ENCODE measurements around the gene PPFIBP1. TPM values are rescaled to one million over a fixed set of nuclear protein-coding genes. Genes with fewer than 3 reads are reported as not detected.
"Not testable (repeated sequence)": the region's sequence is repeated elsewhere in the genome, so short reads cannot be mapped to it uniquely, and the experiment has no call there.

Gene PPFIBP1
- total RNA-seq, 1 donor from 2014 or later: 108 TPM

DNA sequence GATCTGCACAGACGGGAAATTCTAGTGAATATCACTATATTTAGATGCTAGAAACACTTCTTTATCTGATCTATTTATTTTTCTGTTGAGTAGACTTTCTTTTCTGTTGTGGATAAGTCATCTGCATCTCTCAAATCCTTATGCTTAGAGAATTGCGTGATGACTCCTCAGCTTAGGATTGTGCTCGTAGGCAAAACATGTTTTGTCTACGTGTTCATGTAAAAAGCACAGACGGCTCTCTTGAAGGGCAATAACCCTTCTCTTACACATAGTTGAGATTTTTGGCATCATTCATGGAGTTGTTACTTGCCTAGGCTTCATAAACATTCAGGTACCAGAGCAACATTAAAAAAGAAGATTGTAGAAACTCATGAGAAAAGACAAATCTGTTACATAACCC, 18.6 kb downstream of the PPFIBP1 start:
- no peak for DNase-seq

- not testable (repeated sequence) for DNase-seq
Measured at GRCh38 chr12:27544858-27545257, 20.9 kb downstream of the PPFIBP1 start.

DNA sequence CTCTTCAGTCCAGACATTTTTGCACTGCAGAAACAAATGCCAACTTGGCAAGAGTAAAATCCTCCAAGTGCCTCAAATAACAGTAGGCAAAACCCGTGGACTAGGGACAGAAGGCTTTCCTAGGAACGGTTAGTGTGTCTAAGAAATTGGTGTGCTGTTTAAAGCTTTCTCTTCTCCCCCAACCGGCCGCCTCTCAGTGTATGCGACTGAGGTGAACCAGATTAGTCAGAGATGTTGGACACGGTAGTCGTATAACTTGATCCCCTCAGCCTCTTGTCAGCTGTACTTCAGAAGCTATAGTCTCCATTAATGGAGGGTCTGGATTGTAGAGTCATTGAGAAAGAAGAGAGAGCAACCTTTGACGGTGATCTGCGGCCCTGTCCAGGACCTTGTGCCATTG, 21.7 kb downstream of the PPFIBP1 start:
- no peak for DNase-seq

- DNase-seq: no peak
Measured at GRCh38 chr12:27547592-27547991, 23.6 kb downstream of the PPFIBP1 start.

DNA sequence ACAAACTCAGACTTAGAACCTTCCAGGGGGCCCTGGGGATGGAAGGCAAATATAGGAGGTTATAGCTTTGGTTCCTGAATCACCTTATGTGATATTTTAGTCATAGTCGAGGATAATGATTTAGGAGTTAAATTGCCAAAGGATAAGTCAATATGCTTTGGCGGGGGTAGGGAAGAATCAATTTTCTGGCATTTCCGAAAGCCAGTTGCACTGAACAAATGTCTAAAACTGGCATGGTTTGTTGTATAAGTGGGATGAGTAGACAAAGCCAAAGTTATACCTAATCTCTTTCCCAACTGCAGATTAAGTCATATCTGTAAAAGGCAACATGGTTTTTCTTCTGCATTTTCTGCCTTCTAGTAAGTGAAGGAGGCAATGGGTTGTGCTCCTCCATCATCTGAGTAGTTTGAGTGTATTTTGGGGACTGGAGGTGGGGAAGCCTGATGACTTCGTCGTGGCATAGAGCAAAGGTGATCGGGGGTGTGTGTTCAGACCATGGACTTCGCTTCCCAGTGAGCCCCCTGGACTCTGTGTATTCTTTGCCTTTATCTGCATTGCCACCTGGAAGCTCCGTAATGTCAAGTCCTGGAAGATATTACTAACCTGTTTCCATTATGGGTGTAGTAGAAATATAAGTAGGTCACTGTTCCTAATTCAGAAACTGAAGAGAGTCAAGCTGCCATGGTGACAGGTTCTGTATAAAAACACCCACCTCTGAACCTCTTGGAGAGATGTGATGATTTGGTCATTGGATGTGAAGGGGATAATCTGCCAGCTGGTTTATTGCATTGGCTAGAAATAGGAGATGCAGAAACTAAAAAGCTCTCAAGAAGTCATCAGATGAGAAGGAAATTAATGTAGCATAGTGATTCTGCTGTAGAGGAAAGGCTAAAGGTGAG, 24.5 kb downstream of the PPFIBP1 start:
- no peak for DNase-seq

DNA sequence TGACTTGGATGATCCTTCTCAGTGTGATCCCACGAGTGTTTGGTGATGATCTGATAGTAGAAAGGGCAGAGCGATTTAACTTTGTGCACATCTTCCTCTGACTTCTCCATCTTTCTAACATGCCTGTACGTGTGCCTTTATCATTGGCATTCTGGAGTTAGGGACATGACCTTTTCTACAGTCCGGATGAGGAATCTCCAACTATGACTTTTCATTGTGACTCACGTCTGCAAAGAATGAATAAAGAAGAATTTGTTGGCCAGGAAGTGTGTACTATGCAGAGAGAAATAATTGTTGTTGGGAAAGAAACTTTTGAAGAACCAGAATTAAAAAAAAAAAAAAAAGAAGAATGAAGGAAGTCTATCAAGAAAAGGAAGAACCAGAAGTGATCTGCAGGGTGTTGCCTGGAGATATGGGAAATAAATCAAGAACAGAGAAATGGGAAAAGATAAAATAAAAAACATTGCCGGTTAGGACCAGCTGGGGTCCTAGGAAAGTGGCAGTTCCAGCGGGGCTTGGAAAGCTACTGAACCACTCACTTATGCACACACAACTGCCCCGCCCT, 25.3 kb downstream of the PPFIBP1 start:
- no peak for DNase-seq

DNA sequence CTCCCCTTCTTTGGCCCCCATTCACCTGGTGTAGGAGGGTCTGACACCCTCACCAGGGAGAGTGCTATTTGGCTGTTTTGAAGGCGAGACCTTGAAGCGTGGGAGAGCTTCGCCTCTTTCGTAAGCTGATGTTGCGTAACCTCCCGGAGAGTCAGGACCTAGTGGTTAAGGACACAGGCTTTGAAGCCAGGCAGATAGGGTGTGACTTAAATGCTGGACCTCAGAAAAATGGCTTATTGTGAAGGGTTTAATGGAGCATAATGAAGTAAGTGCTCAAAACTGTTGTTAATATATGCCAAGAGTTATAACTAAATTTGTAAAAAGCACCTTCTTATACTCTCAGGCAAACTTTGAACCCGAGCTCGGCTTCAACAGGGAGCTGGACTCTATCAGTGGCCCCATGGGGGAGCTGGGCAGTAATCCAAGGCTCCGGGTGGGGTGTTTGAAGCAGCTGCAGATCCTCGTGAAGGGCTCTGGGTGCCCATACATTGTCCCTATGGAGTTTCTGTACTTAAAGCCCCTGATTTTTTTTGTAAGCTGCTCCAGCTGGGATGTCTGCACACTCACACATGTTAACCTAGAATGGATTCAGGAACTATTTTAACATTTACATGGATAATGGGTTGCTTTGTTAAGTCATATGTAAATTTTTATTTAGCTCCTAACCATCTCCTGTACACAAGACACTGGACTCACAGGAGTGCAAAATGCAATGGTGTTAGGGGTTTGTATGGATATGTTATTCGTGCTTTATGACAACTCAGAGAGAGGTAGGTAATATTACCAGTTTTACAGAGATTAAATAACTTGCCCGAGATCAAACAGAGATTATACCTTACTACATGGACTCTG, 26.0 kb downstream of the PPFIBP1 start:
- DNase-seq: no peak

GRCh38 chr12:27550653-27550975, 26.6 kb downstream of the PPFIBP1 start:
- no peak for DNase-seq

- DNase-seq: no peak
Measured at GRCh38 chr12:27551172-27551840, 27.3 kb downstream of the PPFIBP1 start.

GRCh38 chr12:27552235-27552634, 28.2 kb downstream of the PPFIBP1 start:
- no peak for DNase-seq

- peak; percentile 68 for DNase-seq
Measured at GRCh38 chr12:27552886-27553560, 29.0 kb downstream of the PPFIBP1 start.

DNA sequence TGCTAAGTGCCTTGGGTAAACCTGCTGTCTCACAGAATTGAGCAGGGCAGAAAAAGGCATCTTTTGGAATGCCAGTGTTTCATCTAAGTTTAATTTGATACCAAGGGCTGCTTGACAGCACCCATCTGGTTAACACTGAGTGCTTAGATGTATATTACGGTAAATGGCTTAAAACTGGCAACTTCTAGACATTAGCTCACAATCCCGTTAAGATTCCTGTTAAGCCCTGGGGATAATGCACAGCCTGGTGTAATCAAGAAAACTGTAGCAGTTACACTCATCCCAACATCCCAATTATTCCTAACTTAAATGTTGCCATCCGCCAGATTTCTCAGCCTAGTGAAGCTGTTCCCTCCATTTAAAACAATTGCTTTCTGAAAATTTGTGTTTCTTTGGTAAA, 29.9 kb downstream of the PPFIBP1 start:
- no peak for DNase-seq

DNA sequence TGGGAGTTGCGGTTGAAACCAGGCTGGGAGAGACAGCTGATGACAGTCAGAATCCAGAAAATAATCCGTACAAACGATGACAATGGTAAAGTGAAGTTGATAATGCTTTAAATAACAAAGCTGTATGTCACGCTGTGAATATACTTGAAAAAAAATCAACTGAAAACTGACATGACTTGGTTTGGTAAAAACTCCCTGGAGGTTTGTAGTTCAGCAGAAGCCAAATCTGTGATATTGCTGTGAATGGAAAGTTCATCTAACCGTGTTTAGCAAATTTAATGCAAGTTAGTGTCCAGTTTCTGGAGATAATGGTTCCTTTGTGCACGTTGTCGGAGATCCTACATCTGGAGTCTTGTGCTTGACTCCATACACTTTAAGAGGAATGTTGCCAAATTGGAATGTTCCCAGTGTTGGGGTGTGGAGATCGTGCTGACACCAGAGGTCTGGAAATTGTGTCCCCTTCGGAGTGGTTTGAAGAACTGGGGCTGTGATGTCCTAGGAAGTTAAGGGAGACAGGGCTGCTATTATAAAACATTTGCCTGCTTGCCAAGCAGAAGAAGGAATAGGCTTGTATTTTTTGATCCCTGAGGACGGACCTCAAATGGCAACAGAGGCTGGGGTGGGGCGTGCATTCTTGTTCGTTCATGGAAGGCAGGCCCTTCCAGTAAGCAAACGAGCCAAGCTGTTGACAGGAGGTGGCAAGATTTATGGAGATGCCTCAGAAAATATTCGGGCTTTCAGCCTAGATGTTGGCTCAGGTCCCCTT, 30.6 kb downstream of the PPFIBP1 start:
- DNase-seq: peak; percentile 45

DNA sequence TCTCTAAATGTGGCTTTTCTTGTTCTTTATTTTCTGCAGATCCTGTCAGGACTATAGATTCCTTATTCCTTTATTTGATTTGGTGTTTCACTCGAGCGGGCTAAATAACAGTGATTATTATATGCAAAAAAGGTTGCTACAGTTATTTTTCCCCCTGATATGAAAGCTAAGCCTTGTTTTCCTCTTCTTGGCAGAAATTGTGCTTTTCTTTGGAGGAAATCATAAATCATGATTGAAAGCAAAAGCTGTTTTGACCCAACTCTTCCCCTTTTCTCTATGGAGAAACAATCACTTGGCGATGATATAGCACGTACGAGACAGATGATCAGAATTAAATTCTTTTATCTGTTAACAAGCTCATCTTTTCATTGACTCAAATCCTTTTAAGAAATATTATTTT, 31.4 kb downstream of the PPFIBP1 start:
- no peak for DNase-seq

GRCh38 chr12:27555925-27556778, 32.1 kb downstream of the PPFIBP1 start:
- no peak for DNase-seq

GRCh38 chr12:27560126-27560525, 36.1 kb downstream of the PPFIBP1 start:
- DNase-seq: no peak

DNA sequence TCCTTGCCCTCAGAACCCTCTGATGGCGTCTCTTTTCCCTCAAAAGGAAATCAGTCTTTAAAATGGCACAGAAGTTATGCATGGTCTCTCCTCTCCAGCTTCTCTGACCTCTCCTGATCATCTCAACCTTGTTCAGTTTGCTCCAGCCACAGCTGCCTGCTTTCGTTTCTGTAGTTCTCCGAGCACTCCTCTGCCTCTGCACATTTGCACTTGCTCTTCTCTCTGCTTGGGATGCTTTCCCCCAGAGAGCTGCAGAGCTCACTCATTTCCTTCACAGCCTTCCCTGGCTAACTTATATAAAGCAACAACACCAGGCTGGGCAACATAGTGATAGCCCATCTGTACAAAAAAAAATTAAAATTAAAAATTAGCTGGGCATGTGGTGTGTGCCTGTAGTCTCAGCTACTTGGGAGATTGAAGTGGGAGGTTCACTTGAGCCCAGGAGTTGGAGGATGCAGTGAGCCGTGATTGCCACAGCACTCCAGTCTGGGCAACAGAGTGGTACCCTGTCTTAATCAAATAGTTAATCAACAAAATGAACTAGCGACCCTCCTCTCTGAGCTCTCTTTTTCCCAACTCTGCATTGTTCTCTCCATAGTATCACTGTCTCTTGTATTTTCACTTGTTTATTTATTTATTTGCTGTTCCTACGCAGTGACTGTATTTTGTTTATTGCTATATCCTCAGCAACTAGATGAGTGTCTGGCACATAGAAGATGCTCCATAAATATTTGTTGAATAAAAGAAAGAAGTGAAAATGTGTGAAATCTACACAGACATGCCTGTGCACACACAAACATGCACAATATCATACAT, 37.7 kb downstream of the PPFIBP1 start:
- DNase-seq: peak; percentile 26

DNA sequence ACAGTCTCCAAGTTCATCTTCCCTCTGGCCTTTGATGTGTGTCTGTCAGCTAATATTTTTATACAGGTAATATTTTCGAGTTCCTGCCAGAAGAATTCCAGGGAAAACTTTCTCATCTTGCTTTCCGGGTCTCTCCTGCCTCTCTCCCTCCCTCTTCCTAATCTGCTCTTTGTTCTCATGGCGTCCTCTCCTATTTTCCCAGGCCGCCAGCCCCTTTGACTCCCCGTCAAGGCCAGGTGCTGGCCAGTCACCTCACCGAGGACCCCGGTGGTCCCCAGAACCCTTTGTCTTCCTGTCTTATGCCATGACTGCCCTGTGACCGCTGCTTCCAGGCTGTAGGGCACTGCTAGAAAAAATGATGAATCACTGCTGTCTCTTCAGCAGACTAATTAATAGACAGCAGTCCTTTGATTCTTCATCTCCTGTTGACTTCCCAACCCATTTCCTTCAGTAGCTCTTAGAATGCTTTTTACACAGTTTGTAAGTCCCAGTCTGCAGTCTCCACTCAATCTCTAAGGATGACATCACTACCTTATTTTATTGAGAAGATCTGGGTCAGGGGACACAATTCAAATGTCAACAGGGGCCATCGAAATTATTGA, 40.7 kb downstream of the PPFIBP1 start:
- no peak for DNase-seq

GRCh38 chr12:27566159-27566558, 42.2 kb downstream of the PPFIBP1 start:
- no peak for DNase-seq
